CD4-positive, CD25-positive, alpha-beta regulatory T cell (primary cell): Measurements from ENCODE around the gene PACSIN1. TPM values are rescaled to one million over a fixed set of nuclear protein-coding genes. Genes with fewer than 3 reads are reported as not detected.

ENCODE experiments used
- ATAC-seq, 2 donors: fragments of 150-1000 bp; cut with Tn5 transposase; one replicate each; pipeline ENCODE4 v1.10.0; 2021; ENCODE audit warnings: low read depth in 2 of 2, moderate number of reproducible peaks in 2 of 2, moderate library complexity in 1 of 2
- DNase-seq, 3 donors: peaks; one replicate each; pipeline versions ENCODE4 v3.0.0 to v3.0.0-alpha.2; 2012 to 2022; ENCODE audit warnings: mixed read lengths in 1 of 3
- H3K27ac ChIP-seq: one replicate; pipeline ENCODE4 v1.7.0; 2013; ENCODE audit warnings: mild to moderate bottlenecking, low read length; ENCODE audit not compliant: insufficient read depth, poor library complexity, severe bottlenecking
- H3K27me3 ChIP-seq: one replicate; pipeline ENCODE4 v1.7.0; 2013; ENCODE audit warnings: low read length; ENCODE audit not compliant: control insufficient read depth, insufficient read depth
- H3K36me3 ChIP-seq: one replicate; pipeline ENCODE4 v1.7.0; 2013; ENCODE audit warnings: mild to moderate bottlenecking, low read length, moderate library complexity; ENCODE audit not compliant: control insufficient read depth, insufficient read depth
- H3K4me1 ChIP-seq: 2 replicates; pipeline ENCODE4 v1.7.0; 2013; ENCODE audit warnings: mild to moderate bottlenecking, low read length; ENCODE audit not compliant: insufficient read depth, control insufficient read depth, poor library complexity, severe bottlenecking
- H3K4me3 ChIP-seq: one replicate; pipeline ENCODE4 v1.7.0; 2013; ENCODE audit warnings: low read depth, mild to moderate bottlenecking, low read length, moderate library complexity
- H3K9me3 ChIP-seq, 2 experiments: 1 replicate in 1 of 2; 2 replicates in 1 of 2; pipeline ENCODE4 v1.7.0; 2013; ENCODE audit warnings: low read length in 2 of 2, mild to moderate bottlenecking in 1 of 2, moderate library complexity in 1 of 2; ENCODE audit not compliant: control insufficient read depth in 2 of 2
- H3K27ac Mint-ChIP-seq, 3 donors: one replicate each; pipeline ENCODE4 v1.8.0; 2020 to 2022; ENCODE audit warnings: mild to moderate bottlenecking in 3 of 3, mixed read lengths in 3 of 3, moderate library complexity in 2 of 3
- H3K27me3 Mint-ChIP-seq: one replicate; pipeline ENCODE4 v1.8.0; 2022; ENCODE audit warnings: mild to moderate bottlenecking, mixed read lengths
- H3K36me3 Mint-ChIP-seq: one replicate; pipeline ENCODE4 v1.8.0; 2020; ENCODE audit warnings: mixed read lengths
- H3K4me1 Mint-ChIP-seq, 4 donors: one replicate each; pipeline ENCODE4 v1.8.0; 2020 to 2022; ENCODE audit warnings: mixed read lengths in 4 of 4, mild to moderate bottlenecking in 1 of 4
- H3K4me3 Mint-ChIP-seq, 4 donors: one replicate each; pipeline ENCODE4 v1.8.0; 2020 to 2022; ENCODE audit warnings: mild to moderate bottlenecking in 4 of 4, mixed read lengths in 4 of 4, moderate library complexity in 3 of 4
- H3K9me3 Mint-ChIP-seq, 7 donors: one replicate each; pipeline ENCODE4 v1.8.0; 2020 to 2022; ENCODE audit warnings: mixed read lengths in 7 of 7, mild to moderate bottlenecking in 3 of 7, moderate library complexity in 2 of 7
- polyA plus RNA-seq, 4 donors: library from polyadenylated mRNA; unstranded; fragments of 300-500 nt; fragmentation: Illumina TruSeq; gene quantifications; one replicate each; pipeline ENCODE4 v1.2.3, GENCODE V29; 2021
- total RNA-seq: library from RNA; stranded (reverse); gene quantifications from one replicate; pipeline ENCODE4 v1.2.3, GENCODE V29; 2022

Gene PACSIN1
- total RNA-seq (1.7 TPM), polyA plus RNA-seq (under 1 TPM; 0.14 to 0.81 (median 0.27) TPM)

GRCh38 chr6:34465531-34466241 is at the start of gene PACSIN1:
PACSIN1 (plus strand) TSS chr6:34466076; CDS start chr6:34526306, 60,230 bp downstream.
- no peak within 1 kb of the TSS for H3K27ac ChIP-seq
- Mint-ChIP-seq H3K36me3 (no peaks in the 10 kb centered on the region), H3K4me3 (no peak within 1 kb of the TSS), H3K4me1 (peaks cover 0 to 7% (median under 1%) of the 10 kb centered on the region in 4 donors), H3K27me3 (peaks cover 46% of the 10 kb centered on the region), H3K9me3 (peaks cover 0 to 2% (median 0%) of the 10 kb centered on the region in 7 donors), H3K27ac (no peak within 1 kb of the TSS)
- peak in 1 of 2 donors; percentile 42 for ATAC-seq
- DNase-seq: peak in 1 of 3 donors; percentile 39
- peaks cover 3% of the 10 kb centered on the region for H3K4me1 ChIP-seq
- no peak within 1 kb of the TSS for H3K4me3 ChIP-seq
- no peaks in the 10 kb centered on the region for H3K9me3 ChIP-seq
- peaks cover 4% of the 10 kb centered on the region for H3K27me3 ChIP-seq
- H3K36me3 ChIP-seq: no peaks in the 10 kb centered on the region

DNA sequence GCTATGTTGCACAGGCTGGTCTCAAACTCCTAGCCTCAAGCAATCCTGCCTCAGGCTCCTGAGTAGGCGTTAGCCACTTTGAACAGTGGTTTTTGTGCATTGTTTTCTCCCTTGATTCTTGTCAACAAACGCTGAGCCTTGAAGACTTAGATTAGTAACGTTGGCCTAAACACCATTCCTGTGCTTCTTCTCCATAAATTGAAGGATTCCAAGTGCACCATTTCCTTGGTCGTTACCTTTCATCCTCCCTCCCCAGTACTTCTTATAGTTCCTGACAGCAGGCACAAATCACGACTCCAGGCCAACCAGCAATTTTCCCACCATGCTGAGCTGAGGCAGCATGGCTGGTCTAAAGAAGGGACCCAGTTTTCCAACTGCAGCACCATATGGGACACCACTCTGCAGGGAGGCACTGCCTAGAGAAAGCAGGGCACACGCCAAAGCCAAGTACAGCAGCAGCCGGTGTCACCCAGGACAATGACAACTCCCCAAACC is 49.0 kb upstream of the PACSIN1 start:
- ATAC-seq (no peak), DNase-seq (no peak)
- H3K36me3 ChIP-seq: peaks cover 58% of the 10 kb centered on the region
- H3K27me3 ChIP-seq: no peaks in the 10 kb centered on the region
- Mint-ChIP-seq H3K9me3 (no peaks in the 10 kb centered on the region), H3K4me1 (peaks cover 0 to 23% (median 14%) of the 10 kb centered on the region in 4 donors), H3K27me3 (no peaks in the 10 kb centered on the region), H3K27ac (no peak overlapping the region), H3K4me3 (no peak overlapping the region), H3K36me3 (peaks cover 24% of the 10 kb centered on the region)
- H3K27ac ChIP-seq: no peak overlapping the region
- no peak overlapping the region for H3K4me3 ChIP-seq
- H3K9me3 ChIP-seq: no peaks in the 10 kb centered on the region
- H3K4me1 ChIP-seq: no peaks in the 10 kb centered on the region

DNA sequence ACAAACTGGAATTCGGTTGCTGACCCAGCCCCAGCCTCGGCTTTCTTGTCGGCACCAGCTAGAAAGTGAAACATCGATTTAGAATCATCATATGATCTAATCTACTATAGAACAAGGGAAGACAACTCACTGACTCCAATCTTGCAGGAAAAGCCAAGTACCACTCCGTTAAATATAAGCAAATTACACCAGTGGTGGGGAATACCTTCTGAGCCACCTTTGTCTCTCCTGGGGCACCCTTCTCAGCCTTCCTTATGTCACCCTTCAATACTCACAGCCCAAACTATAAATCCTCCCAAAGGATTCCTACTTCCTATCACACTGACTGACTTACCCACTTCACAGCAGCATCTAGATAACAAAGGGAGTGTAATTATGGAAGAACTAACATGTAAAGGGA is 47.5 kb upstream of the PACSIN1 start:
- Mint-ChIP-seq H3K9me3 (no peaks in the 10 kb centered on the region), H3K4me3 (no peak overlapping the region), H3K4me1 (peaks cover 0 to 30% (median 17%) of the 10 kb centered on the region in 4 donors), H3K27ac (no peak overlapping the region), H3K27me3 (no peaks in the 10 kb centered on the region), H3K36me3 (peaks cover 29% of the 10 kb centered on the region)
- Histone ChIP-seq H3K27me3 (no peaks in the 10 kb centered on the region), H3K4me1 (peaks cover 3% of the 10 kb centered on the region), H3K9me3 (no peaks in the 10 kb centered on the region), H3K36me3 (peaks cover 72% of the 10 kb centered on the region), H3K27ac (no peak overlapping the region), H3K4me3 (no peak overlapping the region)
- no peak for ATAC-seq
- DNase-seq: no peak

GRCh38 chr6:34423254-34423653 is 42.6 kb upstream of the PACSIN1 start:
- Histone ChIP-seq H3K4me3 (no peak overlapping the region), H3K9me3 (no peaks in the 10 kb centered on the region), H3K36me3 (peaks cover 63% of the 10 kb centered on the region), H3K27ac (no peak overlapping the region), H3K4me1 (peaks cover 23% of the 10 kb centered on the region), H3K27me3 (no peaks in the 10 kb centered on the region)
- H3K4me3 Mint-ChIP-seq: peak overlapping the region; percentile 35 to 100 (median 72)
- DNase-seq (no peak), ATAC-seq (no peak)
- H3K36me3 Mint-ChIP-seq: peaks cover 22% of the 10 kb centered on the region
- H3K4me1 Mint-ChIP-seq: peaks cover 5 to 45% (median 30%) of the 10 kb centered on the region in 4 donors
- H3K27ac Mint-ChIP-seq: no peak overlapping the region
- H3K27me3 Mint-ChIP-seq: no peaks in the 10 kb centered on the region
- H3K9me3 Mint-ChIP-seq: no peaks in the 10 kb centered on the region

DNA sequence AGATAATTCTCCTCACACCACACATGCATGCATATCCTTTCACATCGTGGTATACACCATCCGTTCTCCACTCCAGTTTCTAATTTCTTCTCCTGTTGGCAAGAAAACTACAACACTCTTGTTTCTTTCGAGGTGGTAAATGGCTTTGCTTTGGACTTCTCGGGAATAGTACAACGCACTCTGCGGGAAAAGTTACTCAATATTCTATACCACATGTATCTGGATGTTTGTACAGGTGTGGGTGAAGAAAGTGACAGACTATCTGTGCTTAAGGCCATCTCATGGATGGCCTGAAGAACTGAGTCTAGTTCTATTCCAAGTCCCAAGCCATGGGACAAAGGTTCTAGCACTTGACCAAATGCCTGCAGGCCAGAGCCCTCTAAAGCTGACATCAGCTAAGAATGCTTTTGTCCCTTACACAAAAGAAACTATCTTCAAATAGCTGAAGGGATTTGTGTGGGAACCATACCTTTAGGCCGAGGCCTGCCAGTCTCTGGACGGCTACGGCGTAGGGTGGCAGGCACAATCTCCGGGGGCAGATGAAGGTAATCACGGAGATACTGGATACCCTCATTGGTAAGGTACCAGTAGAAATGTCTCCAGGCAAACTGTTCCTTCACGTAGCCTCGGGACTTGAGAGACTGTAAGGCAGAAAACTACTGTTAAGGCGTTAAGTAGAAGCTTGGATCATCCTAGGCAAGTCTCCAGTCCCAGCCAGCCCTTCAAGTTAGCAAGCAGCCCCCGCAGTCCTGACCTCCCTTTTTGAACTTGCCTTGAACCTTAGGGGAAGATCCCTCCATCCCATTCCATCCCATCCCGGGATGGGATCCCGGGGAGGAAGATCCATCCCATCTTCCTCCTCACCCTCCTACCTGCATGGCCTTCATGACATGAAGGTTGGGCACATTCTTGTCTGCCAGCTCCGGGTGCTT is 41.4 kb upstream of the PACSIN1 start:
- ATAC-seq (no peak), DNase-seq (no peak)
- peaks cover 5 to 41% (median 27%) of the 10 kb centered on the region in 4 donors for H3K4me1 Mint-ChIP-seq
- no peaks in the 10 kb centered on the region for H3K27me3 Mint-ChIP-seq
- H3K36me3 ChIP-seq: peaks cover 51% of the 10 kb centered on the region
- H3K27ac ChIP-seq: peak overlapping the region; percentile 85
- peak overlapping the region; percentile 90 to 100 (median 98) for H3K4me3 Mint-ChIP-seq
- peak overlapping the region; percentile 95 to 99 (median 97) for H3K27ac Mint-ChIP-seq
- H3K9me3 Mint-ChIP-seq: no peaks in the 10 kb centered on the region
- no peaks in the 10 kb centered on the region for H3K27me3 ChIP-seq
- H3K4me1 ChIP-seq: peaks cover 23% of the 10 kb centered on the region
- H3K36me3 Mint-ChIP-seq: peaks cover 17% of the 10 kb centered on the region
- H3K9me3 ChIP-seq: no peaks in the 10 kb centered on the region
- peak overlapping the region; percentile 94 for H3K4me3 ChIP-seq

DNA sequence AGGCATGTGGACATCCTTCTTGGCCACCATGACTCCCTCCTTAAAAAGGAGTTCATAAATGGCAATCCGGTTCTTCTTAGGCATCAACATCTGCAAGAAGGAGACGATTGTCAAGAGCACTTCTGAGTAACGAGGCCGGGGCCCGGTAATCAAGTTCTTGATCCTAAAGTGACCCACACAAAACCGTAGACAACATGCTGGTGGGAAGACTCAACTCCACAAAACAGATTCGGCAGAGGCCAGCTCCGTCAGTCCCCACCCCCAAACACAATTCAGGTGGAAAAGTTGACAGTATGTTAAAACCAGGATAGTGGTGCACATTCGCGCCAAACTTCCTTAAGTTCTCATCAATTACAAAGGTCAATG is 40.8 kb upstream of the PACSIN1 start:
- peaks cover 23% of the 10 kb centered on the region for H3K4me1 ChIP-seq
- peaks cover 45% of the 10 kb centered on the region for H3K36me3 ChIP-seq
- no peaks in the 10 kb centered on the region for H3K9me3 Mint-ChIP-seq
- H3K4me3 Mint-ChIP-seq: peak overlapping the region; percentile 90 to 100 (median 98)
- no peaks in the 10 kb centered on the region for H3K9me3 ChIP-seq
- no peaks in the 10 kb centered on the region for H3K27me3 Mint-ChIP-seq
- peak in 1 of 3 donors; percentile 22 for DNase-seq
- peak overlapping the region; percentile 94 for H3K4me3 ChIP-seq
- peaks cover 15% of the 10 kb centered on the region for H3K36me3 Mint-ChIP-seq
- H3K4me1 Mint-ChIP-seq: peaks cover 5 to 41% (median 27%) of the 10 kb centered on the region in 4 donors
- H3K27ac ChIP-seq: peak overlapping the region; percentile 85
- no peak for ATAC-seq
- no peaks in the 10 kb centered on the region for H3K27me3 ChIP-seq
- peak overlapping the region; percentile 95 to 99 (median 97) for H3K27ac Mint-ChIP-seq

- Histone ChIP-seq H3K4me1 (peaks cover 23% of the 10 kb centered on the region), H3K4me3 (peak within 1 kb of the TSS; percentile 94), H3K27ac (peak within 1 kb of the TSS; percentile 85), H3K9me3 (no peaks in the 10 kb centered on the region), H3K27me3 (no peaks in the 10 kb centered on the region), H3K36me3 (peaks cover 39% of the 10 kb centered on the region)
- Mint-ChIP-seq H3K4me1 (peaks cover 5 to 41% (median 27%) of the 10 kb centered on the region in 4 donors), H3K4me3 (peak within 1 kb of the TSS; percentile 90 to 100 (median 98)), H3K27ac (peak within 1 kb of the TSS; percentile 95 to 99 (median 97)), H3K9me3 (no peaks in the 10 kb centered on the region), H3K36me3 (peaks cover 14% of the 10 kb centered on the region), H3K27me3 (no peaks in the 10 kb centered on the region)
- ATAC-seq: peak; percentile 94 to 97
- DNase-seq: peak; percentile 86 to 92 (median 88)
Observed at GRCh38 chr6:34425498-34426410, 40.1 kb upstream of the PACSIN1 start, which contains the start of gene RPS10. RPS10 (minus strand) TSS chr6:34426069; CDS start chr6:34425221, 848 bp downstream.
